Psoas muscle (tissue), 8 donors: ENCODE data around the gene PTBP3. TPM values are rescaled to one million over a fixed set of nuclear protein-coding genes. Genes with fewer than 3 reads are reported as not detected.

Experiments
- ATAC-seq, 4 donors: fragments of 200-7000 bp; cut with Tn5 transposase; one replicate each; pipeline ENCODE4 v1.9.1; 2020; ENCODE audit warnings: moderate library complexity in 3 of 4, mild to moderate bottlenecking in 2 of 4
- DNase-seq, 2 donors: peaks; one replicate each; pipeline ENCODE4 v3.0.0-alpha.2; 2020
- H3K27ac ChIP-seq: fragments of 200-600 bp; one replicate; pipeline ENCODE4 v1.8.0; 2022
- H3K27me3 ChIP-seq, 3 donors: fragments of 200-600 bp in 1 of 3; one replicate each; pipeline versions ENCODE4 v1.6.1 to v1.8.0; 2013 to 2022; ENCODE audit warnings: low read length in 2 of 3, mild to moderate bottlenecking in 2 of 3, moderate library complexity in 1 of 3; ENCODE audit not compliant: insufficient read depth in 3 of 3
- H3K36me3 ChIP-seq, 2 donors: fragments of 200-600 bp in 1 of 2; one replicate each; pipeline versions ENCODE4 v1.6.1 to v1.8.0; 2013 to 2022; ENCODE audit warnings: low read depth in 1 of 2, mild to moderate bottlenecking in 1 of 2, moderate library complexity in 1 of 2; ENCODE audit not compliant: insufficient read depth in 1 of 2
- H3K4me1 ChIP-seq: fragments of 200-600 bp; one replicate; pipeline ENCODE4 v1.8.0; 2022
- H3K4me3 ChIP-seq: fragments of 200-600 bp; one replicate; pipeline ENCODE4 v1.8.0; 2022; ENCODE audit warnings: mild to moderate bottlenecking
- H3K9me3 ChIP-seq: fragments of 200-600 bp; one replicate; pipeline ENCODE4 v1.8.0; 2022
- WGBS, 3 donors: extraction: QIAGEN DNeasy Blood & Tissue Kit; methylation state at CpG; one replicate each; pipeline versions ENCODE4 v1.1.6 to v1.1.7; 2013; 5-methylcytosine and 5-hydroxymethylcytosine counted together
- intact Hi-C, 2 donors: fragments of 100-400 bp; cut with DNase I; formaldehyde crosslinking; loops; one replicate each; pipeline versions ENCODE4 v1.11.0 to v1.14.2; 2022
- polyA plus RNA-seq, 3 donors: library from polyadenylated mRNA; stranded (reverse); fragments of 200-250 nt; gene quantifications; one replicate each; pipeline ENCODE4 v1.2.3, GENCODE V29; 2013
- total RNA-seq, 4 donors: library from RNA; stranded (reverse); fragmentation: NEBNext Ultra II Directional in 2 of 4; extraction: Animal tissue kit (Norgen Biotek cat#: 25700) in 2 of 4; gene quantifications; one replicate each; pipeline versions ENCODE4 v1.2.1 to v1.2.4, GENCODE V29; 2021 to 2023
- TF ChIP-seq, protein P1 (sequence below): fragments of 200-600 bp; IDR thresholded peaks from one replicate; pipeline ENCODE4 v1.8.0; 2022; ENCODE audit warnings: antibody characterized with exemption
- donor health status: healthy with polysubstance abuse.
- donor health status: DM: no; HTN: no; CAD: no; lungs with moderate emphysema.
- donor health status: Bipolar disorder and iron deficiency.
- donor health status: healthy.
- donor health status: DM: yes; HTN: yes; CAD: no.
- donor health status: DM: no; HTN: no; CAD: no.
- donor health status: DM: no; HTN: no; CAD: no.
- donor health status: DM: yes; HTN: yes; CAD: no.

Gene PTBP3
- total and polyA plus RNA-seq, 7 donors, result 2.8 to 26.9 (median 9.1) TPM

DNA sequence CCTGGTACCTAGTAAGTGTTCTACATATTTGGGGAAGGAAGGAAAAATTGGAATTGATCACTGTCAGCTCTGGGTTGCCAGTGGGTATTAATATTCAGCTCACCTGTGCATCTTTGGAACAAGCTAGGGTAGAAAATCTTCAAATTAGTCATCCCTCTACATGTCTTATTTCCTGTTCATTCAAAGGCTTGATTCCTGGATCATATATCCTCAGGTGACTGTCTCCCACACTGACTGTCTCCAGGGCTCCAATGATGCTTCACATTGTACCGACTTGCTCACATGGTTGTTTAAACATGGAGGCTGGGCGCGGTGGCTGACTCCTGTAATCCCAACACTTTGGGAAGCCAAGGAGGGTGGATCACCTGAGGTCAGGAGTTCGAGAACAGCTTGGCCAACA, 146.7 kb downstream of the PTBP3 start:
- Histone ChIP-seq H3K4me1 (no peaks in the 10 kb centered on the region), H3K36me3 (no peaks in the 10 kb centered on the region), H3K27ac (no peak overlapping the region), H3K27me3 (no peaks in the 10 kb centered on the region), H3K4me3 (no peak overlapping the region), H3K9me3 (no peaks in the 10 kb centered on the region)
- intact Hi-C loops, result no loop called here
- WGBS, 3 donors, result 92 to 97% (median 95%) methylated on average over 4 of the region's 4 CpGs
- DNase-seq, result no peak
- ATAC-seq, result no peak
- TF ChIP-seq, protein P1, sequence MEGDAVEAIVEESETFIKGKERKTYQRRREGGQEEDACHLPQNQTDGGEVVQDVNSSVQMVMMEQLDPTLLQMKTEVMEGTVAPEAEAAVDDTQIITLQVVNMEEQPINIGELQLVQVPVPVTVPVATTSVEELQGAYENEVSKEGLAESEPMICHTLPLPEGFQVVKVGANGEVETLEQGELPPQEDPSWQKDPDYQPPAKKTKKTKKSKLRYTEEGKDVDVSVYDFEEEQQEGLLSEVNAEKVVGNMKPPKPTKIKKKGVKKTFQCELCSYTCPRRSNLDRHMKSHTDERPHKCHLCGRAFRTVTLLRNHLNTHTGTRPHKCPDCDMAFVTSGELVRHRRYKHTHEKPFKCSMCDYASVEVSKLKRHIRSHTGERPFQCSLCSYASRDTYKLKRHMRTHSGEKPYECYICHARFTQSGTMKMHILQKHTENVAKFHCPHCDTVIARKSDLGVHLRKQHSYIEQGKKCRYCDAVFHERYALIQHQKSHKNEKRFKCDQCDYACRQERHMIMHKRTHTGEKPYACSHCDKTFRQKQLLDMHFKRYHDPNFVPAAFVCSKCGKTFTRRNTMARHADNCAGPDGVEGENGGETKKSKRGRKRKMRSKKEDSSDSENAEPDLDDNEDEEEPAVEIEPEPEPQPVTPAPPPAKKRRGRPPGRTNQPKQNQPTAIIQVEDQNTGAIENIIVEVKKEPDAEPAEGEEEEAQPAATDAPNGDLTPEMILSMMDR, result no peak

DNA sequence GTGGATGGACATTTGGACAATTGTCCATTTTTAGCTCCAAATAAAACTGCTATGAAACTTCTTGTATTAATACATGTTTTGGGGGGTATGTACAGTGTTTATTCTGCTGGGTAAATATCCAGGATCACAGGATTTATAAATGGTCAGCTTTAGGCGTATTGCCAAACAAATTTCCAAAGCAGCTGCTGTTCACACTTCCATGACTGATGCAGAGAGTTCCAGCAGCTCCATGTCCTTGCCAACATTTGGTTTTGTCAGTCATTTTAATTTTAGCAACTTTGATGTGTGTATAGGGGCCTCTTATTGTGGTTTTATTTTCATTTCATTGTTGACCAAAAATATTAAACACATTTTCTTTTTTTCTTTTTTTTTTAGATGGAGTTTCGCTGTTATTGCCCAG, 148.5 kb downstream of the PTBP3 start:
- WGBS, 3 donors, result 25 to 50% (median 29%) methylated on average over 2 of the region's 2 CpGs
- H3K4me1 ChIP-seq, result no peaks in the 10 kb centered on the region
- H3K4me3 ChIP-seq, result no peak overlapping the region
- TF ChIP-seq, protein P1, result no peak
- intact Hi-C loops, result no loop called here
- no peak overlapping the region for H3K27ac ChIP-seq
- ATAC-seq, result no peak
- H3K36me3 ChIP-seq, result no peaks in the 10 kb centered on the region
- no peaks in the 10 kb centered on the region for H3K9me3 ChIP-seq
- DNase-seq, result no peak
- H3K27me3 ChIP-seq, result no peaks in the 10 kb centered on the region

DNA sequence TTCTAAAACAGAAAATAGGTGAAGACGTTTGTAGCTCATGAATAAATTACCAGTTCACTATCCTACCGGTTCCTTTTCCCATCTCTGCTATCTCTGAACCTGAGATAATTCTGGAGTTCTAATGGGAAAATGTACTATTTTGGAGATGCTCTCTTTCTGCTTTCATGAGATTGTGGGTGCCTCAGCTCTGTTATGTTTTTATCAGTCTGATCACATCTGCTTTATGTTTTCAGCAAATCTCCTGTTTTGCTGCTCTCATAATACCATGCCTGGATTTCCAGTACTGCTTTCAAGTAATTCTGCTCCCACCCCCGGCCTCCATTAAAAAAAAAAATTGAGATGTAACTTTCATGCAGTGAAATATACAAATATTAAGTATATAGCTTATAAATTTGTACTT, 149.2 kb downstream of the PTBP3 start:
- TF ChIP-seq, protein P1, result no peak
- 82 to 86% (median 84%) methylated on average over 3 of the region's 3 CpGs for WGBS, 3 donors
- no peak for ATAC-seq
- no peak for DNase-seq
- Histone ChIP-seq H3K36me3 (no peaks in the 10 kb centered on the region), H3K27me3 (no peaks in the 10 kb centered on the region), H3K4me1 (no peaks in the 10 kb centered on the region), H3K4me3 (no peak overlapping the region), H3K9me3 (no peaks in the 10 kb centered on the region), H3K27ac (no peak overlapping the region)
- intact Hi-C loops, result no loop called here

DNA sequence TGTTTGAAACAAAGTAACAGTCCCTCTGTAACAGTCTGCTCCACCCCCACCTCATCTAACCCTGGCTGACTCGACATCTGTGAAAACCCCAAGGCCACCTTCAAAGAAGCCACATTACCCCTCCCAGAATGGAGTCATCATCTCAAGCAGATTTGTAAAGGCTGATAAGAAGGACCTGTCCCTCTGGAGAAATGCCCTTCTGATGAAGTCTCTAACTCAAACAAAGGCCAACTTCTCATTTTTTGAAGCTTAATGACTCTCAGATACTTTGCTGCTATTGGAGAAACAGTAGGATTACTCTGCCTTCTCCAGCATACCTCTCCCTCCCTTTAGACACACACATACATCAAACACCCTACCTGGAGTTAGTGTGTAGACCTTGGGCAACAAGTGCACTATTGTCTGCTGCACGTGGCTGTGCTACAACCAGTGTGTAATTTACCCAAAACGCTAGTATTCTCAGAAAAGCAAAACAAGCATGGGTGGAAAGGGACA, 153.0 kb downstream of the PTBP3 start:
- no peak overlapping the region for H3K27ac ChIP-seq
- intact Hi-C loops, result no loop called here
- no peaks in the 10 kb centered on the region for H3K4me1 ChIP-seq
- ATAC-seq, result no peak
- TF ChIP-seq, protein P1, result no peak
- H3K4me3 ChIP-seq, result no peak overlapping the region
- no peaks in the 10 kb centered on the region for H3K9me3 ChIP-seq
- H3K27me3 ChIP-seq, result peaks cover 0 to 6% (median 0%) of the 10 kb centered on the region in 3 donors
- 35 to 51% (median 48%) methylated on average over 3 of the region's 3 CpGs for WGBS, 3 donors
- DNase-seq, result no peak
- no peaks in the 10 kb centered on the region for H3K36me3 ChIP-seq

DNA sequence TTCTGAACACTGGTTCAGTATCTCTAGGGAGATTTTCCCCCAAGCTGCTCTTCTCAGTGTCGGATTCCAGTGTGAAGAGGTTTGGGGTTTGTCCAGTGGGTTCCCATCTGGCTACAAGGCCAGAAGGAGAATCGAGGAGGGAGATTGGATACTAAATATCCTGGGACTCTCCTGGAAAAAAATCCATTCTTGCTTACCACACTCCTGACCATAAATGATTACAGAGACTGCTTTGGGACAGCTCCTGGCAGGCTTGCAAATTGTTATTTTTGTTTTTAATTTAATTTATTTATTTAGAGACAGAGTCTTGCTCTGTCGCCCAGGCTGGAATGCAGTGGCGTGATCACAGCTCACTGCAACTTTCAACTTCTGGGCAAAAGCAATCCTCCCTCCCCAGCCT, 153.6 kb downstream of the PTBP3 start:
- ATAC-seq (peak in 2 of 4 donors; percentile 21 to 40), DNase-seq (no peak)
- no peaks in the 10 kb centered on the region for H3K4me1 ChIP-seq
- H3K27me3 ChIP-seq, result peaks cover 0 to 10% (median 0%) of the 10 kb centered on the region in 3 donors
- no peak overlapping the region for H3K4me3 ChIP-seq
- TF ChIP-seq, protein P1, result no peak
- H3K27ac ChIP-seq, result no peak overlapping the region
- no peaks in the 10 kb centered on the region for H3K9me3 ChIP-seq
- WGBS, 3 donors, result 43 to 57% (median 45%) methylated on average over 4 of the region's 4 CpGs
- no peaks in the 10 kb centered on the region for H3K36me3 ChIP-seq
- intact Hi-C loops, result no loop called here
